C4-2B (cell line): ENCODE measurements around the gene GRK4.
"Not testable (repeated sequence)": the region's sequence is repeated elsewhere in the genome, so short reads cannot be mapped to it uniquely, and the experiment has no call there.

ENCODE experiments used
- H3K27ac ChIP-seq: fragments of 450-650 bp; 2 replicates; pipeline ENCODE4 v1.5.1; 2017
- ZFX ChIP-seq: fragments of 450-650 bp; IDR thresholded peaks from 2 replicates; pipeline ENCODE4 v1.6.1; 2017
- TF ChIP-seq, protein P1 (sequence below): fragments of 450-650 bp; conservative IDR thresholded peaks from 2 replicates; pipeline ENCODE4 v1.5.1; 2017; ENCODE audit warnings: mild to moderate bottlenecking

Gene GRK4

DNA sequence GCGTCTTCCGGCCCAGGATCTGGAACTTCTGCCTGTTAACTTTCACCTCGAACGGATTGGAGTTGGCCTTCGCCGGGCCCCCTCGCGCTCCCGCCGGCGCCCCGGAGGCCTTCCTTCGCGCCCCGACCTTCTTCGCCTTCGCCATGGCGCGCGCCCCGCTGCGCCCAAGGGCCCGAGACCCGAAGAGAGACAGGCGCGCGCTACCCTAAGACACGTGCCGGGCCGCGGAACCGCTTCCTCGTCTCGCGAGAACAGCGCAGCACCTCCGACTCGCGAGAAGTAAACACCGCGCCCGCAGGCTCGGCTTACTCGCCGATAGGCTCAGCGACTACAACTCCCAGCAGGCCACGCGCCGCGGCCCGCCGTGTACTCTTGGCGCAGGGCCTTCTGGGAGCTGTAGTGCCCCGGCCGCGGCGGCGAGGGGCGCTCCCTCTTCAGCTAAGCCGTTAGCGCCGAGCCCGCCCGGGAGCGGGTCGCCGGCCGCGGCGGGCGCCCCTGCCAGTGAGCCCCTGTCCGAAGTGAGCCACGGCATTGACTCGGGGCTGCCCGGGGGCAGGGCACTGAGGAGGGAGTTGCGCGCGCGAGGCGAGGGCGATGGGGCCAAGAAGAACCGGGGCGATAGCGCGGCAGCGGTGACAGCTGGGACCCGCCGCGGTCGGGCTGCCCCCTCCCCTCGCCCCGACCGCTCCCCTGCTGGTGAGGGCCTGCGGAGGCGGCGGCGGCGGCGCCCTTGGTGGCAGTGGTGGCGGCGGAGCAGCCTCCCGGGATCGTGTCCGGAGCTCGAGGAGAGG is at the start of gene GRK4, which contains the start of gene NOP14:
Gene GRK4, plus strand, starts transcription at position 397 of the 791 bp plus-strand sequence. CDS start 500 bp downstream, outside the sequence.
Gene NOP14, minus strand, starts transcription at position 232 of the 791 bp plus-strand sequence. Its CDS starts 87 bp downstream, at position 145.
- TF ChIP-seq, protein P1, sequence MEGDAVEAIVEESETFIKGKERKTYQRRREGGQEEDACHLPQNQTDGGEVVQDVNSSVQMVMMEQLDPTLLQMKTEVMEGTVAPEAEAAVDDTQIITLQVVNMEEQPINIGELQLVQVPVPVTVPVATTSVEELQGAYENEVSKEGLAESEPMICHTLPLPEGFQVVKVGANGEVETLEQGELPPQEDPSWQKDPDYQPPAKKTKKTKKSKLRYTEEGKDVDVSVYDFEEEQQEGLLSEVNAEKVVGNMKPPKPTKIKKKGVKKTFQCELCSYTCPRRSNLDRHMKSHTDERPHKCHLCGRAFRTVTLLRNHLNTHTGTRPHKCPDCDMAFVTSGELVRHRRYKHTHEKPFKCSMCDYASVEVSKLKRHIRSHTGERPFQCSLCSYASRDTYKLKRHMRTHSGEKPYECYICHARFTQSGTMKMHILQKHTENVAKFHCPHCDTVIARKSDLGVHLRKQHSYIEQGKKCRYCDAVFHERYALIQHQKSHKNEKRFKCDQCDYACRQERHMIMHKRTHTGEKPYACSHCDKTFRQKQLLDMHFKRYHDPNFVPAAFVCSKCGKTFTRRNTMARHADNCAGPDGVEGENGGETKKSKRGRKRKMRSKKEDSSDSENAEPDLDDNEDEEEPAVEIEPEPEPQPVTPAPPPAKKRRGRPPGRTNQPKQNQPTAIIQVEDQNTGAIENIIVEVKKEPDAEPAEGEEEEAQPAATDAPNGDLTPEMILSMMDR, result no peak
- peak; percentile 82 for TF ChIP-seq ZFX

DNA sequence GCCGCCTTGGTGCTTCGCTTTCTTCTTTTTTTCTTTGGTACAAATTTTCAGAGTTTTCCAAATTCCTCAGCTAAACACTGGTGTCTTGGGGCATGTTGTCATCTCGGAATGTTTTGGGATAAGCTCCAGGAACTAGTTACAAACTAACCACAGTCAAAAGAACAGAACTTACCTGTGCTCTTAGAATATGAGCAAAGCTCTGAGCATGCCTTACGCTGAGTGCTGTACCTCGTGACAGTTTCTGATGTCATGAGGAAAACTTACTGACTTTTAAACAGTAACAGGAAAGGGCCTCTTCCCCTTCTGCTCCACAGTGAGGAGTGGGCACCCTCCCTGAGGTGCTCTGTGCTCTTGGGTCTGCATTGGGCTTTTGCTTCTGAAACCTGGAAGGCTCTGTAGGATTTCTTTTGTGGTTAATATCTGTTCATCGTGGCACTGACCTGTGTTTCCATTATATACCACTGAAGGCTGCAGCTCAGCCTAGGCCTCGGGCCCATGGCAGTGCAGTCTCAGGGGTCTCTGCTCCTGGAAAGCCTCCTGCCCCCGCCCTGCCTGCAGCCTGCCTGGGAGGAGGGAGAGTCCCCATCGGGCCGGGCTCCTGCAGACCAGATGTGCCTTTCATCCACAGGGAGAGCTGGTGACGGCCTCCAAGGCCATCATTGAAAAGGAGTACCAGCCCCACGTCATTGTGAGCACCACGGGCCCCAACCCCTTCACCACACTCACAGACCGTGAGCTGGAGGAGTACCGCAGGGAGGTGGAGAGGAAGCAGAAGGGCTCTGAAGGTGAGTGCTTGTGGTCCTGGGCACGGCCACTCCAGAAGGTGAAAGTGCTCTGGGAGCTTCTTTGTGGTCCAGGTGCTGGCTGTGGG is 48.9 kb upstream of the GRK4 start:
- TF ChIP-seq, protein P1, result no peak
- TF ChIP-seq ZFX, result no peak
- no peak overlapping the region for H3K27ac ChIP-seq

More for the DNA sequence above, at the start of gene GRK4, which contains the start of gene NOP14:
- peak within 1 kb of the TSS; percentile 88 for H3K27ac ChIP-seq

DNA sequence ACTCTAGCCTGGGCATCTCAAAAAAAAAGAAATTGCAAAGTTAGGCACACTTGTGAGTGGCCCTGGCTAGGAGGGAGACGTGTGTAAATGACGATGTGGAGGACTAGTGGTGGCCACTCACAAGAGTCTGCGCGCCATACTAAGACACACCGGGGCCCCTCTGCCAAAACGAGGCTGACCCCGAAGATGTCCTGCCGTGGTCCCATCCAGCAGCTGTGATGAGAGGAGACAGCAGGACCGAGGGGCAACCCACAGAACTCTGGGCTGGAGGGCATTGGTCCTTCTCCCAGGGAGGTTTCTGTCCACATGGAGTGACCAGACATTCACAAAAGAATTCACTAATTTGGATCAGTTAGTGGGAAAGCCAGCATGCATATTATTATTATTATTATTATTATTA is 47.6 kb upstream of the GRK4 start:
- no peak overlapping the region for H3K27ac ChIP-seq
- no peak for TF ChIP-seq ZFX
- TF ChIP-seq, protein P1, result no peak

DNA sequence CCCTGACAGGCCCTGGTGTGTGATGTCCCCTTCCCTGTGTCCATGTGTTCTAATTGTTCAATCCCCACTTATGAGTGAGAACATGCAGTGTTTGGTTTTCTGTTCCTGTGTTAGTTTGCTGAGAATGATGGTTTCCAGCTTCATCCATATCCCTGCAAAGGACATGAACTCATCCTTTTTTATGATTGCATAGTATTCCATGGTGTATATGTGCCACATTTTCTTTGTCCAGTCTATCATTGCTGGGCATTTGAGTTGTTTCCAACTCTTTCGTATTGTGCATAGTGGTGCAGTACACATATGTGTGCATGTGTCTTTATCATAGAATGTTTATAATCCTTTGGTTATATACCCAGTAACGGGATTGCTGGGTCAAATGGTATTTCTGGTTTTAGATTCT is 46.7 kb upstream of the GRK4 start:
- H3K27ac ChIP-seq, result not testable (repeated sequence)

DNA sequence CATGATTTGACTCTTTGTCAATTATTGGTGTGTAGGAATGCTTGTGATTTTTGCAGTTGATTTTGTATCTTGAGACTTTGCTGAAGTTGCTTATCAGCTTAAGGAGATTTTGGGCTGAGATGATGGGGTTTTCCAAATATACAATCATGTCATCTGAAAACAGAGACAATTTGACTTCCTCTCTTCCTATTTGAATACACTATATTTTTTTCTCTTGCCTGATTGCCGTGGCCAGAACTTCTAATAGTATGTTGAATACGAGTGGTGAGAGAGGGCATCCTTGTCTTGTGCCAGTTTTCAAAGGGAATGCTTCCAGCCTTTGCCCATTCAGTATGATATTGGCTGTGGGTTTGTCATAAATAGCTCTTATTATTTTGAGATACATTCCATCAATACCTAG is 45.1 kb upstream of the GRK4 start:
- H3K27ac ChIP-seq, result not testable (repeated sequence)

DNA sequence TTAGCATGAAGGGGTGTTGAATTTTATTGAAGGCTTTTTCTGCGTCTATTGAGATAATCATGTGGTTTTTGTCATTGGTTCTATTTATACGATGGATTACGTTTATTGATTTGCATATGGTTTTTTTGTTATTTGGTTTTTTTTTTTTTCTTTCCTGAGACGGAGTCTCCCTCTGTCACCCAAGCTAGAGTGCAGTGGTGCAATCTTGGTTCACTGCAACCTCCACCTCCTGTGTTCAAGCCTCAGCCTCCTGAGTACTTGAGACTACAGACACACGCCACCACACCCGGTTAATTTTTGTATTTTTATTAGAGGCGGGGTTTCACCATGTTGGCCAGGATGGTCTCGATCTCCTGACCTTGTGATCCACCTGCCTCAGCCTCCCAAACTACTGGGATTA is 44.7 kb upstream of the GRK4 start:
- H3K27ac ChIP-seq, result not testable (repeated sequence)

DNA sequence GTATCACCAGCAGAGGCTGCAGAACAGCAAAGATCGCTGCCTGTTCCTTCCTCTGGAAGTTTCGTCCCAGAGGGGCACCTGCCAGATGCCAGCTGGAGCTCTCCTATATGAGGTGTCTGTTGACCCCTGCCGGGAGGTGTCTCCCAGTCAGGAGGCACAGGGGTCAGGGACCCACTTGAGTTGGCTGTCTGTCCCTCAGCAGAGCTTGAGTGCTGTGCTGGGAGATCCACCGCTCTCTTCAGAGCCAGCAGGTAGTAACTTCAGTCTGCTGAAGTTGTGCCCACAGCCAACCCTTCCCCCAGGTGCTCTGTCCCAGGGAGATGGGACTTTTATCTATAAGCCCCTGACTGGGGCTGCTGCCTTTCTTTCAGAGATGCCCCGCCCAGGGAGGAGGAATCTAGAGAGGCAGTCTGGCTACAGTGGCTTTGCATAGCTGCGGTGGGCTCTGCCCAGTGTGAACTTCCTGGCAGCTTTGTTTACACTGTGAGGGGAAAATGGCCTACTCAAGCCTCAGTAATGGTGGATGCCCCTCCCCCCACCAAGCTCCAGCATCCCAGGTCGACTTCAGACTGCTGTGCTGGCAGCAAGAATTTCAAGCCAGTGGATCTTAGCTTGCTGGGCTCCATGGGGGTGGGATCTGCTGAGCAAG is 40.8 kb upstream of the GRK4 start:
- not testable (repeated sequence) for H3K27ac ChIP-seq

DNA sequence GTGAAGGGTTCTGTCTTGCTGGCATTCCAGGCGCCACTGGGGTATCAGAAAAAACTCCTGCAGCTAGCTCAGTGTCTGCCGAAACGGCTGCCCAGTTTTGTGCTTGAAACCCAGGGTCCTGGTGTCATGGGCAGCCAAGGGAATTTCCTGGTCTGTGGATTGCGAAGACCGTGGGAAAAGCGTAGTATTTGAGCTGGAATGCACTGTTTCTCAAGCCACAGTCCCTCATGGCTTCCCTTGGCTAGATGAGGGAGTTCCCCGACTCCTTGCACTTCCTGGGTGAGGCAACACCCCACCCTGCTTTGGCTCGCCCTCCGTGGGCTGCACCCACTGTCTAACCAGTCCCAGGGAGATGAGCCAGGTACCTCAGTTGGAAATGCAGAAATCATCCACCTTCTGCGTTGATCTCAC is 40.2 kb upstream of the GRK4 start:
- TF ChIP-seq, protein P1, result no peak
- no peak for TF ChIP-seq ZFX
- no peak overlapping the region for H3K27ac ChIP-seq

DNA sequence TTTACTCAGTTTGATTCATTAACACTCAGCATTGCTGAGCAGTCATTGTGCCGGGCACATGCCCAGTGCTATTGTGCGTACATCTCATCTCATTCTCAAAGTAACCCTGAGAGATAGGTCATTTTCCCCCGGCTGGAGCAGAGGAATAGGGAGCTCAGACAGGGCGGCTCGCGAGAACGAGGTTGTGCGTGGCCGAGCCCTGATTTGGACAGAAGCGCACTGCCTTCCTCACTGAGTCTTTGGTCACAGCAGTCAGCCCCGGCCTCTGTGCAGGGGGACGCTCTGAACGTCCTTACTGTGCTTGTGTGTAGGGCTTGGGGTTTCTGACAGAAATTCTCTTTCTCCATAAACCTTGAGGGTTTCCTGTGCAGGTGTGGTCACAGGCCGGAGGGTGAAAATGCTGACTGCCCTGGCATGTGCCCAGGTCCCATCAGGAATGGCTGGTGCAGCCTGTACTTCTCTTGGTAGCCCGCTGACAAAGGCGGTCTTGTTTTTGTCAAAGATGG is 39.6 kb upstream of the GRK4 start:
- TF ChIP-seq ZFX, result no peak
- TF ChIP-seq, protein P1, result no peak
- no peak overlapping the region for H3K27ac ChIP-seq
